HFF-Myc (cell line): ENCODE results near the gene TRPV5.

Experiments
- DNase-seq: peaks from one replicate; pipeline ENCODE4 v3.0.0-alpha.2; 2011; ENCODE audit warnings: low read depth; ENCODE audit errors: extremely low read depth
- H3K4me3 ChIP-seq: replicated peaks from 2 replicates; pipeline ENCODE4 v1.5.1; 2011; ENCODE audit warnings: low read depth, mild to moderate bottlenecking, control low read depth, low read length
- CTCF ChIP-seq: IDR thresholded peaks from 2 replicates; pipeline ENCODE4 v1.5.1; 2012; ENCODE audit warnings: mild to moderate bottlenecking, low read depth, low read length, control low read depth; ENCODE audit errors: missing control alignments

The TRPV5 gene

GRCh38 chr7:142925413-142925812, 8.1 kb downstream of the TRPV5 start:
- DNase-seq: no peak
- no peak for TF ChIP-seq CTCF
- H3K4me3 ChIP-seq: no peak overlapping the region

GRCh38 chr7:142923391-142923790, 10.2 kb downstream of the TRPV5 start:
- H3K4me3 ChIP-seq: no peak overlapping the region
- DNase-seq: no peak
- TF ChIP-seq CTCF: no peak

- TF ChIP-seq CTCF: no peak
- H3K4me3 ChIP-seq: no peak overlapping the region
- no peak for DNase-seq
These were observed 13.9 kb downstream of the TRPV5 start for GRCh38 chr7:142919656-142920055.

- TF ChIP-seq CTCF: no peak
- no peak overlapping the region for H3K4me3 ChIP-seq
- DNase-seq: no peak
These were observed 14.6 kb downstream of the TRPV5 start for GRCh38 chr7:142918901-142919300.

GRCh38 chr7:142917447-142917846, 16.1 kb downstream of the TRPV5 start:
- no peak for TF ChIP-seq CTCF
- no peak overlapping the region for H3K4me3 ChIP-seq
- DNase-seq: no peak

GRCh38 chr7:142916508-142916907, 17.0 kb downstream of the TRPV5 start:
- DNase-seq: no peak
- H3K4me3 ChIP-seq: no peak overlapping the region
- TF ChIP-seq CTCF: no peak

GRCh38 chr7:142915315-142915714, 18.2 kb downstream of the TRPV5 start:
- no peak for DNase-seq
- no peak overlapping the region for H3K4me3 ChIP-seq
- TF ChIP-seq CTCF: no peak
